ENCODE data around the gene C7orf25.

The C7orf25 gene

DNA sequence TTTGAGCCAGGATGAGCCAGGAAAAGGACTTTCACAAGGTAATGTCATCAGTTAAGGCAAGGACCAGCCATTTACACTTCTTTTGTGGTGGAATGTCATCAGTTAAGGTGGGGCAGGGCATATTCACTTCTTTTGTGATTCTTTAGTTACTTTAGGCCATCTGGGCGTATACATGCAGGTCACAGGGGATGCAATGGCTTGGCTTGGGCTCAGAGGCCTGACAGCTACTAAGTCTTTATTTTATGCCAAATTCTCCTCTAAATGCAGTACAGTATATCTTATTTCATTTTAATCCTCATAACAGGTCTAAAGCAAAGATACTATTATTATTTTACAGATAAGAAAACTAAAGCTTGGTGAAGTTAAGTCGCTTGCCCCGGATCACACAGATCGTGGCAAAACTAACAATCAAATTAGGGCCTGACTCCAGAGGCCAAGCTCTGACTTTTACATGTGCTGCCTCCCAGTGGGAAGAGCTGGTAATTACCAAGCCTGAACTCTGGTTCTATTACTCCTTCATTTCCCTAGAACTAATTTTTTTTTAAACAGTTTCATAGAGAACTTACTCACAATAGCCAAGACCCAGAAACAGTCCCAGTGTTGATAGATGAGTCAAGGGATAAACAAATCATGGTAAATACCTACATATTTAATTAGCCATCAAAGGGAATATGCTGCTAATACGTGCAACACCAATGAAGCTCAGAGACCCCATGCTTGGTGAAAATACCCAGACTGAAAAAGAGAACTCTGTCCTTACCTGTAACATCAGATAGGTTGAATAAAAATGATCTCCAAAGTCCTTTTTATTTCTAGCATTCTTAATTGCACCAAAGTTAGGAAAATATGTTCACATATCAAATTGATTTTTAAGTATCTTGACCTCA, 35.4 kb downstream of the C7orf25 start:
- DNase-seq: peak; percentile 31

DNA sequence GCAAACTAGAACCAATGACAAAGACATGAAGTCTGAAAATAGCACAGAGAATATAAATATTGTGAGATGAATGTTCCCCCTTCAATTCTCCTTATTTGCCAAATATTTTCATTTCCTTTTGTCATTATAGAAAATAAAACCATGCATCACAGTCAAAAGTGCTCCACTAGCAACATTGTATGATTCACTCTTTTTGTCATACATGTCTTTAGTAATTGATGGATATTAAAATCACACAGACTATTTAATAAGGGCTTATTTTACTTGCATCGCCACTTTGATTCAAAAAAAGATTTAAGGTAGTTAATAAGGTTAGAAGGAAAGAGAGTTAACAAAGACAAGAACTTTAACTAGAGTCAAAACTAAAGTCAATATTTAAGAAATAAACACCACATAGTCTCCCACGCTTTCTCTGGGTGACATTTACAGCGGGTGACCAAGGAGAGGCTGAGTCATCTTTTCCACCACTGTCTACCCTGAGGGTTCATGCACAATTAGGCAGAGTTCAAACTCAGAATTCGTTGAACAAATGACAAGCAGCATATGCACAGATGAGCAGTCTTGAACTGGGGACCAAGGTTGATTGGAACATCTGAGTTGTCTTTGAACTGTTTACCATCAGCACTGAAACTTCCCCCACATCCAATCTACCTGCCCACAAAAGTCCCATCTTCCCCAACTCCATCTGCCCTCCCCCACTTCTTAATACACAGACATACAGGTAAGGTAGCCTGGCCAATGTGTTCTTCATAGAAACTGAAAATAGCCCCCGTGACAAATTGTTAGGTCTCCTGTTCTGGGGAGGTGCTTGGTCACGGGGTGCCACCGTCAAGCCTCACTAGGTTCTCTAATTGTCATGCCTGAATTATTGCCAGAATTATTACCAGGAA, 42.5 kb downstream of the C7orf25 start:
- DNase-seq: no peak

DNA sequence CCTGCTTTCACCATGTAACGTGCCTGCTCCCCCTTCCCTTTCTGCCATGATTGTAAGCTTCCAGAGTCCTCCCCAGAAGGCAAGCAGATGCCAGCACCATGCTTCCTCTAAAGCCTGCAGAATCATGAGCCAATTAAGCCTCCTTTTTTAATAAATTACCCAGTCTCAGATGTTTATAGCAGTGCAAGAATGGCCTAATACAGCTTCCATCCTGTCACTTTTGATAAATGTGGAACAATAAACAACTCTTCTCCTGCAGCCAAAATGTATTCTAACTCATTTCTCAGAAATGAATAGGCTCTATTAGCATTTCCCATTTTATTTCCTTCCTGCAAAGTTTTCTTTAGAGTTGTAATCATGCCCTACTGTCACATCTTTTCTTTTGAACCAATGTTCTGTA, 43.4 kb downstream of the C7orf25 start:
- DNase-seq: no peak

Data from CD4-positive, alpha-beta T cell treated with Interleukin-12 subunit alpha and Interleukin-12 subunit beta, for 1 hour (primary cell).